SK-N-SH (cell line): ENCODE results near the gene CLMN. TPM values are rescaled to one million over a fixed set of nuclear protein-coding genes. Genes with fewer than 3 reads are reported as not detected.

Source experiments
- CTCF ChIA-PET: fragments of 300-600, 350-600 bp; formaldehyde crosslinking; extraction: SDS; loops from one replicate; lab custom pipeline; 2021; lab: Yijun Ruan, JAX
- POLR2A ChIA-PET: fragments of 350-600 bp; sonication (Branson Sonifier 250); formaldehyde crosslinking; extraction: SDS; loops from one replicate; lab custom pipeline; 2020; ENCODE audit warnings: antibody characterized with exemption, inconsistent platforms; lab: Yijun Ruan, JAX
- DNase-seq: peaks from one replicate; pipeline ENCODE4 v3.0.0; 2012
- H2AFZ ChIP-seq: fragments of 200-600 bp; sonication (generic); 2 replicates; pipeline ENCODE4 v1.8.1; 2016; ENCODE audit warnings: antibody characterized with exemption, mild to moderate bottlenecking, low read depth
- H3F3A ChIP-seq: fragments of 200-600 bp; sonication (generic); replicated peaks from 2 replicates; pipeline ENCODE3; 2016; ENCODE audit warnings: antibody characterized with exemption, mild to moderate bottlenecking; ENCODE audit not compliant: insufficient read depth
- H3K27ac ChIP-seq, 2 experiments: fragments of 200-500 bp in 1 of 2; fragments of 200-600 bp in 1 of 2; sonication (Bioruptor generic) in 1 of 2; sonication (generic), shearing (Covaris generic) in 1 of 2; 2 replicates each; pipeline versions ENCODE4 v1.5.1 to v1.6.1; 2014 to 2016; ENCODE audit warnings: low read depth in 2 of 2, inconsistent platforms in 1 of 2, low read length in 1 of 2, mild to moderate bottlenecking in 1 of 2, mixed read lengths in 1 of 2
- H3K27me3 ChIP-seq: fragments of 200-600 bp; sonication (generic), shearing (Covaris generic); 2 replicates; pipeline ENCODE4 v1.6.1; 2016; ENCODE audit warnings: mixed run types; ENCODE audit not compliant: insufficient read depth
- H3K36me3 ChIP-seq, 2 experiments: fragments of 200-500 bp in 1 of 2; fragments of 200-600 bp in 1 of 2; sonication (Bioruptor generic) in 1 of 2; sonication (generic) in 1 of 2; replicated peaks in 1 of 2; 2 replicates each; pipeline versions ENCODE3 to v1.5.1; 2014 to 2016; ENCODE audit warnings: low read length in 1 of 2, mild to moderate bottlenecking in 1 of 2; ENCODE audit not compliant: insufficient read depth in 2 of 2, control insufficient read depth in 1 of 2
- H3K4me1 ChIP-seq, 2 experiments: fragments of 200-500 bp in 1 of 2; fragments of 200-600 bp in 1 of 2; sonication (Bioruptor generic) in 1 of 2; sonication (generic), shearing (Covaris generic) in 1 of 2; 2 replicates each; pipeline versions ENCODE4 v1.5.1 to v1.6.1; 2014 to 2016; ENCODE audit warnings: low read depth in 1 of 2, low read length in 1 of 2, mixed run types in 1 of 2; ENCODE audit not compliant: insufficient read depth in 2 of 2, control insufficient read depth in 1 of 2
- H3K4me2 ChIP-seq: fragments of 200-600 bp; sonication (generic), shearing (Covaris generic); 2 replicates; pipeline ENCODE4 v1.6.1; 2017; ENCODE audit warnings: mixed run types
- H3K4me3 ChIP-seq, 2 experiments: fragments of 200-500 bp in 1 of 2; fragments of 200-600 bp in 1 of 2; sonication (Bioruptor generic) in 1 of 2; sonication (generic), shearing (Covaris generic) in 1 of 2; 2 replicates each; pipeline versions ENCODE4 v1.5.1 to v1.8.1; 2014 to 2016; ENCODE audit warnings: low read depth in 2 of 2, inconsistent platforms in 1 of 2, low read length in 1 of 2, mild to moderate bottlenecking in 1 of 2, mixed read lengths in 1 of 2, moderate library complexity in 1 of 2
- H3K79me2 ChIP-seq: fragments of 200-600 bp; sonication (generic); 2 replicates; pipeline ENCODE4 v1.8.1; 2017; ENCODE audit warnings: mild to moderate bottlenecking; ENCODE audit not compliant: insufficient read depth
- H3K9ac ChIP-seq: fragments of 200-600 bp; sonication (generic); 2 replicates; pipeline ENCODE4 v1.6.1; 2017; ENCODE audit warnings: mixed run types
- H3K9me2 ChIP-seq: fragments of 200-600 bp; sonication (generic); 2 replicates; pipeline ENCODE4 v1.6.1; 2017; ENCODE audit warnings: mixed run types
- H3K9me3 ChIP-seq: fragments of 200-600 bp; sonication (generic); 2 replicates; pipeline ENCODE4 v1.6.1; 2017; ENCODE audit warnings: mixed run types, mild to moderate bottlenecking, moderate library complexity
- H4K20me1 ChIP-seq: fragments of 200-600 bp; sonication (generic); 2 replicates; pipeline ENCODE4 v1.6.1; 2017; ENCODE audit warnings: mild to moderate bottlenecking, mixed run types; ENCODE audit not compliant: insufficient read depth
- ELF1 ChIP-seq: IDR thresholded peaks from 2 replicates; pipeline ENCODE4 v1.4.0; 2012
- FOSL2 ChIP-seq: IDR thresholded peaks from 2 replicates; pipeline ENCODE4 v1.4.0; 2012; ENCODE audit warnings: low read depth, mild to moderate bottlenecking, moderate library complexity, borderline replicate concordance
- GABPA ChIP-seq: IDR thresholded peaks from 2 replicates; pipeline ENCODE4 v1.4.0; 2012; ENCODE audit warnings: low read depth, mild to moderate bottlenecking
- IRF3 ChIP-seq: fragments of 150-350 bp; IDR thresholded peaks from 2 replicates; pipeline ENCODE4 v1.6.1; 2016; ENCODE audit warnings: mild to moderate bottlenecking, low read depth, low read length
- RAD21 ChIP-seq: IDR thresholded peaks from 2 replicates; pipeline ENCODE4 v1.6.1; 2012; ENCODE audit warnings: mild to moderate bottlenecking, low read length
- RCOR1 ChIP-seq: fragments of 150-350 bp; IDR thresholded peaks from 2 replicates; pipeline ENCODE4 v1.6.1; 2017; ENCODE audit warnings: antibody characterized with exemption, low read length
- RXRA ChIP-seq: IDR thresholded peaks from 2 replicates; pipeline ENCODE4 v1.4.0; 2012; ENCODE audit warnings: low read depth, mild to moderate bottlenecking, borderline replicate concordance
- SMC3 ChIP-seq: IDR thresholded peaks from 2 replicates; pipeline ENCODE4 v1.6.1; 2012; ENCODE audit warnings: low read depth, low read length, improper control_type of control experiment
- TAF1 ChIP-seq: IDR thresholded peaks from 2 replicates; pipeline ENCODE4 v1.6.1; 2012; ENCODE audit warnings: low read depth, mild to moderate bottlenecking, low read length, moderate library complexity, borderline replicate concordance
- USF2 ChIP-seq: fragments of 150-350 bp; IDR thresholded peaks from 2 replicates; pipeline ENCODE4 v1.6.1; 2017; ENCODE audit warnings: antibody characterized with exemption, low read length, low read depth, borderline replicate concordance
- WGBS: methylation state at CpG from one replicate; pipeline ENCODE4 v1.1.6; 2017; ENCODE audit warnings: low lambda C conversion rate; 5-methylcytosine and 5-hydroxymethylcytosine counted together
- polyA plus RNA-seq, 3 experiments: library from polyadenylated mRNA; depleted of rRNA; stranded (reverse); fragments of >200 nt; gene quantifications; 2 replicates each; pipeline ENCODE4 v1.2.3, GENCODE V29; 2012
- TF ChIP-seq, protein P1 (sequence below): fragments of 200-600 bp; sonication (generic); IDR thresholded peaks from 2 replicates; pipeline ENCODE4 v1.6.1; 2017; ENCODE audit warnings: antibody characterized with exemption, mild to moderate bottlenecking, moderate library complexity

The CLMN gene
- polyA plus RNA-seq, 1 of the 3 experiments (the other 2 are of a cell fraction), result 1.4 TPM

DNA sequence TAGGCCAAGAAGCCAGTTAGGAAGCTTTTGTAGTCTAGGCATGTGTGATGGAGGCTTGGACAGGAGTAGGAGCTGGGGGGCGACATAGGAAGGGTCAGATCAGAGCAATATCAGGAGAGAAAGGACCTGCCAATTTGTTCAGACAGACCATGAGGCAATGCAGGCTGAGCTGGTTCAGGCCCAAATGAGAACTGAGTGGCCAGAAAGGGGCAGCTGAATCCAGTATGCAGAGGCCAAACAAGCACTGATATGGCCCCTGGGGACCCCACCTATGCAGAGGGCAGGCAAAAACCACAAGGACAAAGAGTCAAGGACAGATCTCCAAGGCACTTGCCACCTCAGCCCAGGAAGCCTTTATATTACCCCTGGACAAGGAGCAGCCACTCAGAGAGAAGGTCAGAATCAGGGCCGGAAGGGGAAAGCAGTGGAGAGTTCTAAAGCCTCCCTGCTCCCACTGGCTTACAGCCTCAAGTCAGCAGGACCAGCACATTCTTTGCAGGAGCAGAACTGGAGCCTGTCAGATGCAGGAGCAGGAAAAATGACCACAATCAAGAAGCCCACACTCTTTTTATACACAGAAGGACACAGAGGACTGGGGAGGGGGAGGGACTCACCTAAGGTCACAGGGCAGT is 37.2 kb downstream of the CLMN start:
- Histone ChIP-seq H4K20me1 (no peaks in the 10 kb centered on the region), H3K4me2 (no peak overlapping the region), H2AFZ (no peak overlapping the region), H3K79me2 (no peaks in the 10 kb centered on the region), H3F3A (no peaks in the 10 kb centered on the region), H3K4me3 (no peak overlapping the region), H3K36me3 (no peaks in the 10 kb centered on the region), H3K4me1 (no peaks in the 10 kb centered on the region; a peak in 1 of 4 replicates), H3K27me3 (no peaks in the 10 kb centered on the region), H3K9me3 (no peaks in the 10 kb centered on the region), H3K27ac (no peak overlapping the region), H3K9ac (no peak overlapping the region), H3K9me2 (no peaks in the 10 kb centered on the region)
- ChIA-PET CTCF (no interaction called here), POLR2A (no interaction called here)
- no peak for DNase-seq
- TF ChIP-seq FOSL2 (no peak), TAF1 (no peak), GABPA (no peak), RCOR1 (no peak), SMC3 (no peak), IRF3 (no peak), RXRA (no peak), USF2 (no peak)
- TF ChIP-seq, protein P1, sequence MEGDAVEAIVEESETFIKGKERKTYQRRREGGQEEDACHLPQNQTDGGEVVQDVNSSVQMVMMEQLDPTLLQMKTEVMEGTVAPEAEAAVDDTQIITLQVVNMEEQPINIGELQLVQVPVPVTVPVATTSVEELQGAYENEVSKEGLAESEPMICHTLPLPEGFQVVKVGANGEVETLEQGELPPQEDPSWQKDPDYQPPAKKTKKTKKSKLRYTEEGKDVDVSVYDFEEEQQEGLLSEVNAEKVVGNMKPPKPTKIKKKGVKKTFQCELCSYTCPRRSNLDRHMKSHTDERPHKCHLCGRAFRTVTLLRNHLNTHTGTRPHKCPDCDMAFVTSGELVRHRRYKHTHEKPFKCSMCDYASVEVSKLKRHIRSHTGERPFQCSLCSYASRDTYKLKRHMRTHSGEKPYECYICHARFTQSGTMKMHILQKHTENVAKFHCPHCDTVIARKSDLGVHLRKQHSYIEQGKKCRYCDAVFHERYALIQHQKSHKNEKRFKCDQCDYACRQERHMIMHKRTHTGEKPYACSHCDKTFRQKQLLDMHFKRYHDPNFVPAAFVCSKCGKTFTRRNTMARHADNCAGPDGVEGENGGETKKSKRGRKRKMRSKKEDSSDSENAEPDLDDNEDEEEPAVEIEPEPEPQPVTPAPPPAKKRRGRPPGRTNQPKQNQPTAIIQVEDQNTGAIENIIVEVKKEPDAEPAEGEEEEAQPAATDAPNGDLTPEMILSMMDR, result no peak
- 53% methylated on average over 2 of the region's 2 CpGs for WGBS

DNA sequence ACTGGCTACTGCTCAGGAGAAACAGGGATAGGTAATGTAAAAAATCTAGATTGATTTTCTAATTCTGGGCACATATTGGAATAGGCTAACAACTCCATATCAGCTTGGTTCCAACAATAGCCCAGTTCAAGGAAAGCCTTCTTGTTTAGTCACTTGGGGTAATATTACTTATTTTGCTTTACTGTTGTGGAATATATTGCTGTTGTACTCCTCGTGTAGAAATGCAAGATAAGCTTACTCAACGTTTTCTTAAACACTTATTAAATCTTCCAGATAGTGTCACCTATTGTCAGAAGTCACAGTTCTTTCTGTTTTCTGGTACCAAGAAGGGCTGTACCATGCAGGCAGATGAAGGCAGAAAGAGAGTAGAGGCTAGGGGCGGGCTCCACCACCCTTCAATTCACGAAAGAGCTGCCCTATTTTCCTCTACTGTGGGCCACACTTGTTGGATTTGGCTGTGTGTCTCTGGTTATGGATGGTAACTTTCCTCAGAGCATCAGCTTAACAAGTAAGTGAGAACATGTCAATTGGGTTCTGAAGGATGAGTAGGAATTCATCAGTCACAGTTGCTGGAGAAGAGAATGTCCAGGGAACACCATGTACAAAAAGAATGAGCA is 38.0 kb downstream of the CLMN start:
- H3K4me3 ChIP-seq, result no peak overlapping the region
- no peaks in the 10 kb centered on the region for H3K36me3 ChIP-seq
- no peak overlapping the region for H2AFZ ChIP-seq
- H4K20me1 ChIP-seq, result no peaks in the 10 kb centered on the region
- no peaks in the 10 kb centered on the region for H3K9me3 ChIP-seq
- H3K9ac ChIP-seq, result no peak overlapping the region
- TF ChIP-seq IRF3 (no peak), ELF1 (no peak), RXRA (no peak), RAD21 (no peak)
- TF ChIP-seq, all 33 proteins: peak for 0
- DNase-seq, result no peak
- ChIA-PET CTCF (no interaction called here), POLR2A (no interaction called here)
- WGBS, result 72% methylated on average over 4 of the region's 4 CpGs
- no peak overlapping the region for H3K4me2 ChIP-seq
- no peaks in the 10 kb centered on the region for H3K9me2 ChIP-seq
- no peaks in the 10 kb centered on the region for H3K79me2 ChIP-seq
- no peaks in the 10 kb centered on the region; a peak in 1 of 4 replicates for H3K4me1 ChIP-seq
- no peaks in the 10 kb centered on the region for H3F3A ChIP-seq
- H3K27ac ChIP-seq, result no peak overlapping the region
- no peaks in the 10 kb centered on the region for H3K27me3 ChIP-seq
